ENCODE data around the gene LRRC75B. TPM values are rescaled to one million over a fixed set of nuclear protein-coding genes. Genes with fewer than 3 reads are reported as not detected.
"Not testable (repeated sequence)": the region's sequence is repeated elsewhere in the genome, so short reads cannot be mapped to it uniquely, and the experiment has no call there.

The LRRC75B gene
- total RNA-seq, 1 experiment from 2014 or later = 14.5 TPM

GRCh38 chr22:24630812-24631427 lies 38.0 kb upstream of the LRRC75B start:
- peaks cover 18% of the 10 kb centered on the region for H3K4me1 Mint-ChIP-seq (ENCODE audit: low read depth, unreplicated experiment)
- H3K36me3 Mint-ChIP-seq (ENCODE audit: insufficient read depth, unreplicated experiment); H3K4me3 Mint-ChIP-seq (ENCODE audit: low read depth, unreplicated experiment); DNase-seq; intact Hi-C loops (cut with micrococcal nuclease; ENCODE audit: unreplicated experiment); H3K9me3 Mint-ChIP-seq (ENCODE audit: low read depth, unreplicated experiment); H3K27me3 Mint-ChIP-seq (ENCODE audit: unreplicated experiment); H3K27ac Mint-ChIP-seq (ENCODE audit: unreplicated experiment); CTCF ChIA-PET: not testable (repeated sequence)
- BruUV-seq (replicated peaks) = TSS peak; percentile 37

GRCh38 chr22:24629069-24629468 lies 36.2 kb upstream of the LRRC75B start:
- BruUV-seq (replicated peaks); H3K27ac Mint-ChIP-seq (ENCODE audit: unreplicated experiment); CTCF ChIA-PET; H3K36me3 Mint-ChIP-seq (ENCODE audit: insufficient read depth, unreplicated experiment); H3K9me3 Mint-ChIP-seq (ENCODE audit: low read depth, unreplicated experiment); intact Hi-C loops (cut with micrococcal nuclease; ENCODE audit: unreplicated experiment); H3K27me3 Mint-ChIP-seq (ENCODE audit: unreplicated experiment); H3K4me3 Mint-ChIP-seq (ENCODE audit: low read depth, unreplicated experiment): not testable (repeated sequence)
- H3K4me1 Mint-ChIP-seq (ENCODE audit: low read depth, unreplicated experiment) = peaks cover 18% of the 10 kb centered on the region
- TF ChIP-seq CTCF (IDR thresholded peaks at IDR 0.05; ENCODE audit: unreplicated experiment) = peak; percentile 40
- peak; percentile 23 for DNase-seq

- intact Hi-C loops (cut with micrococcal nuclease; ENCODE audit: unreplicated experiment); H3K36me3 Mint-ChIP-seq (ENCODE audit: insufficient read depth, unreplicated experiment); H3K9me3 Mint-ChIP-seq (ENCODE audit: low read depth, unreplicated experiment); H3K4me3 Mint-ChIP-seq (ENCODE audit: low read depth, unreplicated experiment); CTCF ChIA-PET; H3K27ac Mint-ChIP-seq (ENCODE audit: unreplicated experiment); H3K27me3 Mint-ChIP-seq (ENCODE audit: unreplicated experiment); DNase-seq: not testable (repeated sequence)
- peaks cover 11% of the 10 kb centered on the region for H3K4me1 Mint-ChIP-seq (ENCODE audit: low read depth, unreplicated experiment)
- TSS peak; percentile 58 for BruUV-seq (replicated peaks)
Observed at GRCh38 chr22:24627911-24628310, 35.0 kb upstream of the LRRC75B start.

- H3K27ac Mint-ChIP-seq (ENCODE audit: unreplicated experiment); BruUV-seq (replicated peaks): not testable (repeated sequence)
Observed at GRCh38 chr22:24622596-24622995, 29.7 kb upstream of the LRRC75B start.

GRCh38 chr22:24621244-24621643 lies 28.4 kb upstream of the LRRC75B start:
- intact Hi-C loops (cut with micrococcal nuclease; ENCODE audit: unreplicated experiment); BruUV-seq (replicated peaks): not testable (repeated sequence)

More at GRCh38 chr22:24622596-24622995, 29.7 kb upstream of the LRRC75B start:
- H3K36me3 Mint-ChIP-seq (ENCODE audit: insufficient read depth, unreplicated experiment); DNase-seq; H3K4me1 Mint-ChIP-seq (ENCODE audit: low read depth, unreplicated experiment); H3K27me3 Mint-ChIP-seq (ENCODE audit: unreplicated experiment); H3K9me3 Mint-ChIP-seq (ENCODE audit: low read depth, unreplicated experiment); intact Hi-C loops (cut with micrococcal nuclease; ENCODE audit: unreplicated experiment); CTCF ChIA-PET; H3K4me3 Mint-ChIP-seq (ENCODE audit: low read depth, unreplicated experiment): not testable (repeated sequence)

GRCh38 chr22:24614794-24615193 lies 21.9 kb upstream of the LRRC75B start:
- DNase-seq; H3K27ac Mint-ChIP-seq (ENCODE audit: unreplicated experiment); BruUV-seq (replicated peaks); intact Hi-C loops (cut with micrococcal nuclease; ENCODE audit: unreplicated experiment); H3K4me1 Mint-ChIP-seq (ENCODE audit: low read depth, unreplicated experiment); CTCF ChIA-PET; H3K36me3 Mint-ChIP-seq (ENCODE audit: insufficient read depth, unreplicated experiment); H3K9me3 Mint-ChIP-seq (ENCODE audit: low read depth, unreplicated experiment); H3K27me3 Mint-ChIP-seq (ENCODE audit: unreplicated experiment); H3K4me3 Mint-ChIP-seq (ENCODE audit: low read depth, unreplicated experiment): not testable (repeated sequence)

More at GRCh38 chr22:24621244-24621643, 28.4 kb upstream of the LRRC75B start:
- H3K27ac Mint-ChIP-seq (ENCODE audit: unreplicated experiment); DNase-seq; CTCF ChIA-PET; H3K36me3 Mint-ChIP-seq (ENCODE audit: insufficient read depth, unreplicated experiment); H3K27me3 Mint-ChIP-seq (ENCODE audit: unreplicated experiment); H3K9me3 Mint-ChIP-seq (ENCODE audit: low read depth, unreplicated experiment); H3K4me1 Mint-ChIP-seq (ENCODE audit: low read depth, unreplicated experiment); H3K4me3 Mint-ChIP-seq (ENCODE audit: low read depth, unreplicated experiment): not testable (repeated sequence)

GRCh38 chr22:24609888-24610287 lies 17.0 kb upstream of the LRRC75B start:
- BruUV-seq (replicated peaks); H3K4me3 Mint-ChIP-seq (ENCODE audit: low read depth, unreplicated experiment); intact Hi-C loops (cut with micrococcal nuclease; ENCODE audit: unreplicated experiment); H3K27me3 Mint-ChIP-seq (ENCODE audit: unreplicated experiment); H3K4me1 Mint-ChIP-seq (ENCODE audit: low read depth, unreplicated experiment); CTCF ChIA-PET; H3K36me3 Mint-ChIP-seq (ENCODE audit: insufficient read depth, unreplicated experiment); H3K9me3 Mint-ChIP-seq (ENCODE audit: low read depth, unreplicated experiment); H3K27ac Mint-ChIP-seq (ENCODE audit: unreplicated experiment); DNase-seq: not testable (repeated sequence)

GRCh38 chr22:24608327-24608726 lies 15.5 kb upstream of the LRRC75B start:
- CTCF ChIA-PET; H3K27ac Mint-ChIP-seq (ENCODE audit: unreplicated experiment); DNase-seq; H3K4me3 Mint-ChIP-seq (ENCODE audit: low read depth, unreplicated experiment); H3K27me3 Mint-ChIP-seq (ENCODE audit: unreplicated experiment); intact Hi-C loops (cut with micrococcal nuclease; ENCODE audit: unreplicated experiment); H3K9me3 Mint-ChIP-seq (ENCODE audit: low read depth, unreplicated experiment); BruUV-seq (replicated peaks): not testable (repeated sequence)
- Mint-ChIP-seq H3K4me1 (ENCODE audit: low read depth, unreplicated experiment) (peaks cover 22% of the 10 kb centered on the region), H3K36me3 (ENCODE audit: insufficient read depth, unreplicated experiment) (peaks cover 16% of the 10 kb centered on the region)

GRCh38 chr22:24607429-24607983 lies 14.6 kb upstream of the LRRC75B start:
- H3K4me1 Mint-ChIP-seq (ENCODE audit: low read depth, unreplicated experiment) = peaks cover 26% of the 10 kb centered on the region
- BruUV-seq (replicated peaks); intact Hi-C loops (cut with micrococcal nuclease; ENCODE audit: unreplicated experiment); H3K4me3 Mint-ChIP-seq (ENCODE audit: low read depth, unreplicated experiment); DNase-seq; CTCF ChIA-PET; H3K27me3 Mint-ChIP-seq (ENCODE audit: unreplicated experiment); H3K9me3 Mint-ChIP-seq (ENCODE audit: low read depth, unreplicated experiment); H3K27ac Mint-ChIP-seq (ENCODE audit: unreplicated experiment): not testable (repeated sequence)
- H3K36me3 Mint-ChIP-seq (ENCODE audit: insufficient read depth, unreplicated experiment) = peaks cover 20% of the 10 kb centered on the region

Measured in Calu3 (cell line).